Spleen (tissue), 11 donors: Measurements from ENCODE around the gene NEO1. TPM values are rescaled to one million over a fixed set of nuclear protein-coding genes. Genes with fewer than 3 reads are reported as not detected.

ENCODE experiments used
- DNase-seq: peaks from one replicate; pipeline ENCODE4 v3.0.0-alpha.2; 2020
- H3K27ac ChIP-seq, 8 donors: fragments of 200-600 bp; sonication (generic) in 7 of 8; 1 replicate in 4 of 8; 2 replicates in 4 of 8; pipeline versions ENCODE4 v1.5.0 to v1.8.0; 2016 to 2021; ENCODE audit warnings: inconsistent platforms in 4 of 8, mild to moderate bottlenecking in 4 of 8, moderate library complexity in 1 of 8
- H3K27me3 ChIP-seq, 7 donors: fragments of 200-600 bp; sonication (generic) in 6 of 7; replicated peaks in 1 of 7; 1 replicate in 4 of 7; 2 replicates in 3 of 7; pipeline versions ENCODE4 v1.5.0 to v1.8.0; 2016 to 2021; ENCODE audit warnings: inconsistent platforms in 3 of 7, mild to moderate bottlenecking in 1 of 7
- H3K36me3 ChIP-seq, 6 donors: fragments of 200-600 bp; sonication (generic) in 5 of 6; 1 replicate in 4 of 6; 2 replicates in 2 of 6; pipeline versions ENCODE4 v1.5.0 to v1.8.0; 2016 to 2021; ENCODE audit warnings: inconsistent platforms in 2 of 6
- H3K4me1 ChIP-seq, 6 donors: fragments of 200-600 bp; sonication (generic) in 5 of 6; 1 replicate in 3 of 6; 2 replicates in 3 of 6; pipeline versions ENCODE4 v1.5.0 to v1.8.0; 2016 to 2021; ENCODE audit warnings: inconsistent platforms in 3 of 6
- H3K4me3 ChIP-seq, 8 donors: fragments of 200-600 bp; sonication (generic) in 7 of 8; 1 replicate in 4 of 8; 2 replicates in 4 of 8; pipeline versions ENCODE4 v1.5.0 to v1.8.0; 2016 to 2021; ENCODE audit warnings: inconsistent platforms in 4 of 8, mild to moderate bottlenecking in 4 of 8, moderate library complexity in 2 of 8
- H3K9me3 ChIP-seq, 8 donors: fragments of 200-600 bp; sonication (generic) in 7 of 8; 1 replicate in 4 of 8; 2 replicates in 4 of 8; pipeline versions ENCODE4 v1.5.0 to v1.8.0; 2016 to 2021; ENCODE audit warnings: inconsistent platforms in 4 of 8
- CTCF ChIP-seq, 11 experiments: fragments of 200-600 bp in 7 of 11; fragments of 450-650 bp in 4 of 11; sonication (generic) in 4 of 11; IDR thresholded peaks in 8 of 11; conservative IDR thresholded peaks in 3 of 11; 1 replicate in 7 of 11; 2 replicates in 4 of 11; pipeline versions ENCODE4 v1.4.0 to v1.8.0; 2016 to 2021; ENCODE audit warnings: antibody characterized with exemption in 11 of 11, inconsistent platforms in 4 of 11, mild to moderate bottlenecking in 1 of 11
- POLR2A ChIP-seq, 3 donors: fragments of 450-650 bp; IDR thresholded peaks; one replicate each; pipeline ENCODE4 v1.5.1; 2017; ENCODE audit warnings: antibody characterized with exemption in 3 of 3, mild to moderate bottlenecking in 1 of 3
- POLR2AphosphoS5 ChIP-seq, 3 donors: sonication (generic); formaldehyde crosslinking; IDR thresholded peaks; one replicate each; pipeline ENCODE4 v1.5.1; 2017; ENCODE audit warnings: antibody characterized with exemption in 3 of 3
- WGBS, 5 donors: extraction: QIAGEN DNeasy Blood & Tissue Kit in 3 of 5; methylation state at CpG; one replicate each; pipeline versions ENCODE4 v1.1.5 to v1.1.7; 2013 to 2018; 5-methylcytosine and 5-hydroxymethylcytosine counted together
- intact Hi-C: fragments of 100-400 bp; cut with DNase I; formaldehyde crosslinking; loops from one replicate; pipeline ENCODE4 v1.15.0; 2023; ENCODE audit warnings: low total_unique reads
- polyA plus RNA-seq, 3 donors: library from polyadenylated mRNA; stranded (reverse); fragments of 200-250 nt; gene quantifications; one replicate each; pipeline ENCODE4 v1.2.1, GENCODE V29; 2013
- total RNA-seq, 7 donors: library from RNA; depleted of rRNA in 3 of 7; stranded (reverse); fragments of >200 nt in 3 of 7; fragmentation: NEBNext Ultra II Directional in 4 of 7; extraction: Animal tissue kit (Norgen Biotek cat#: 25700) in 4 of 7; gene quantifications; one replicate each; pipeline versions ENCODE4 v1.1.0 to v1.2.1, GENCODE V29; 2016 to 2021
- donor health status: healthy with polysubstance abuse.
- donor health status: DM: no; HTN: no; CAD: no; lungs with moderate emphysema.
- donor health status: DM: no; HTN: no; CAD: no.
- donor health status: Bipolar disorder and iron deficiency.
- donor health status: healthy.
- donor health status: DM: no; HTN: no; CAD: no.
- donor health status: DM: yes; HTN: yes; CAD: no.

NEO1 gene
- total and polyA plus RNA-seq, 10 donors = 1.4 to 14.3 (median 10.5) TPM

- Histone ChIP-seq H3K36me3 (peaks cover 0 to 42% (median 4%) of the 10 kb centered on the region in 6 donors), H3K27me3 (no peaks in the 10 kb centered on the region), H3K4me3 (peak overlapping the region in 1 of 8 donors; percentile 7), H3K9me3 (no peaks in the 10 kb centered on the region), H3K27ac (peak overlapping the region in 6 of 8 donors; percentile 21 to 83 (median 72)), H3K4me1 (peaks cover 0 to 39% (median 15%) of the 10 kb centered on the region in 6 donors)
- no peak for TF ChIP-seq CTCF (IDR thresholded peaks at IDR 0.05 in 8 of 11, conservative IDR thresholded peaks at IDR 0.05 in 3 of 11)
- 84 to 95% (median 88%) methylated on average over 2 of the region's 2 CpGs for WGBS, 5 donors
- no peak for DNase-seq
- intact Hi-C loops = no loop called here
Measured at GRCh38 chr15:73286311-73286710, 234.0 kb downstream of the NEO1 start.

- intact Hi-C loops = no loop called here
- no peak for DNase-seq
- peaks cover 0 to 42% (median 4%) of the 10 kb centered on the region in 6 donors for H3K36me3 ChIP-seq
- H3K27ac ChIP-seq = peak overlapping the region in 7 of 8 donors; percentile 21 to 83 (median 67)
- H3K27me3 ChIP-seq = no peaks in the 10 kb centered on the region
- H3K4me3 ChIP-seq = no peak overlapping the region
- TF ChIP-seq POLR2A (IDR thresholded peaks at IDR 0.05) = no peak
- no peak for TF ChIP-seq POLR2AphosphoS5 (IDR thresholded peaks at IDR 0.05)
- no peak for TF ChIP-seq CTCF (IDR thresholded peaks at IDR 0.05 in 8 of 11, conservative IDR thresholded peaks at IDR 0.05 in 3 of 11)
- peaks cover 0 to 39% (median 15%) of the 10 kb centered on the region in 6 donors for H3K4me1 ChIP-seq
- 14 to 27% (median 19%) methylated on average over 1 of the region's 1 CpG for WGBS, 5 donors
- H3K9me3 ChIP-seq = no peaks in the 10 kb centered on the region
Measured at GRCh38 chr15:73287019-73287418, 234.8 kb downstream of the NEO1 start.

- intact Hi-C loops = no loop called here
- WGBS, 5 donors = 89 to 97% (median 96%) methylated on average over 1 of the region's 1 CpG
- peaks cover 0 to 26% (median 9%) of the 10 kb centered on the region in 6 donors for H3K4me1 ChIP-seq
- H3K36me3 ChIP-seq = peaks cover 0 to 47% (median 4%) of the 10 kb centered on the region in 6 donors
- no peaks in the 10 kb centered on the region for H3K9me3 ChIP-seq
- no peaks in the 10 kb centered on the region for H3K27me3 ChIP-seq
- TF ChIP-seq POLR2A (IDR thresholded peaks at IDR 0.05) (no peak), CTCF (IDR thresholded peaks at IDR 0.05 in 8 of 11, conservative IDR thresholded peaks at IDR 0.05 in 3 of 11) (no peak), POLR2AphosphoS5 (IDR thresholded peaks at IDR 0.05) (no peak)
- no peak for DNase-seq
- H3K4me3 ChIP-seq = no peak overlapping the region
- H3K27ac ChIP-seq = no peak overlapping the region
Measured at GRCh38 chr15:73291441-73291840, 239.2 kb downstream of the NEO1 start.

DNA sequence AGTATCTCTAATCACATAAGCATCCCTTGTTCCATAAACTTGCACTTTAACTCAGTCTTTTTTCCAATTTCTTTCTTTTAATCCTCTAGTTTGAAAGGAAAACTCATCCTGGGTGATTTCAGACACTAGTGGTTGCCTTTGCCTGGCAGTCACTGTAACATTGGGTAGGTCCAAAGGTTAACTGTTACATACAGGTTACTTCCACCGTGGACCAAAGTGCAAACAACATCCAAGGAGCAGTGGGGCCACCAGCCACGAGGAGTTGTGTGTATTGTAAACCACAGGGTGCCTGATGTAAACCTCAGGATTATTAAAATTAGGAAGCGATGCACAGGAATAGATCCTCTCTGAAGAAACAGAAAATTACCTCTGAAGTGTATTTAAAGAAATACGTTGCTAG, 241.5 kb downstream of the NEO1 start:
- no peak for DNase-seq
- Histone ChIP-seq H3K36me3 (peaks cover 0 to 46% (median 0%) of the 10 kb centered on the region in 6 donors), H3K4me3 (no peak overlapping the region), H3K4me1 (peaks cover 0 to 15% (median 0%) of the 10 kb centered on the region in 6 donors), H3K27ac (peak overlapping the region in 1 of 8 donors; percentile 28), H3K27me3 (no peaks in the 10 kb centered on the region), H3K9me3 (no peaks in the 10 kb centered on the region)
- intact Hi-C loops = no loop called here
- 42 to 80% (median 54%) methylated on average over 4 of the region's 4 CpGs for WGBS, 5 donors
- TF ChIP-seq POLR2A (IDR thresholded peaks at IDR 0.05) = no peak
- TF ChIP-seq POLR2AphosphoS5 (IDR thresholded peaks at IDR 0.05) = no peak
- TF ChIP-seq CTCF (IDR thresholded peaks at IDR 0.05 in 8 of 11, conservative IDR thresholded peaks at IDR 0.05 in 3 of 11) = no peak
